ENCODE measurements around the gene INTS15. TPM values are rescaled to one million over a fixed set of nuclear protein-coding genes. Genes with fewer than 3 reads are reported as not detected.

INTS15 gene
- 15.2 and 18.0 TPM in 2 replicates for total RNA-seq

DNA sequence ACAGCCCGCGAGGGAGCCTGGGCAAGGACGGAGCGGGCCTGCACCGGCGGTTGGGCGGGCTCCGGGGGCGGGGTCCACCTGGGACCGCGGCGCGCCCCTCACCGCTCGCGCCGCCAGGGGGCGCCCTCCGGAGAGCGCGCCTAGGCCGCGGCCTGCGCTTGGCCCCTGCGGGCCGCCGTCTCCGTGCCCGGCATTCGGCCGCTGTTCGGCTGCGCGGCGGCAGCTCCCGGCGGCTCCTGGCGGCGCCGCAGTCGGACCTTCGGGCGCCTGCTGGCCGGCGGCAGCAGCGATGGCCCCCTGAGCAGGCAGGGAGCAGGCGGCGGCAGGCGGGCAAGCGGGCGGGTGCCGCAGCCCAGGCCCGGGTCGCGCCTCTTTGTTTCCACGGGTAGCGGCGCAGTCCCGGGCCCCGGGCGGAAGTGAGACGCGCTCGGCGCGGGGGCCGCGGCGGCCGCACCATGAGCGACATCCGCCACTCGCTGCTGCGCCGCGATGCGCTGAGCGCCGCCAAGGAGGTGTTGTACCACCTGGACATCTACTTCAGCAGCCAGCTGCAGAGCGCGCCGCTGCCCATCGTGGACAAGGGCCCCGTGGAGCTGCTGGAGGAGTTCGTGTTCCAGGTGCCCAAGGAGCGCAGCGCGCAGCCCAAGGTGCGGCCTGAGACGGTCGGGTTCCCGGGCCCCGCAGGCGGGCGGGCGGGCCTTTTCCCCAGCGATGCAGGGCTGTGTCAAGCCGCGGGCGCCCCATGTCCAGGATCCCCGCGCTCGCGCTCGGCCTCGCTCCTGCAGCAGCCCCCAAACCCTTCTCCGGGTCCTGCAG is at the start of gene INTS15:
TSS of gene INTS15 (plus strand) at position 193 of the 816 bp plus-strand sequence. CDS start at position 456, 263 bp downstream.

DNA sequence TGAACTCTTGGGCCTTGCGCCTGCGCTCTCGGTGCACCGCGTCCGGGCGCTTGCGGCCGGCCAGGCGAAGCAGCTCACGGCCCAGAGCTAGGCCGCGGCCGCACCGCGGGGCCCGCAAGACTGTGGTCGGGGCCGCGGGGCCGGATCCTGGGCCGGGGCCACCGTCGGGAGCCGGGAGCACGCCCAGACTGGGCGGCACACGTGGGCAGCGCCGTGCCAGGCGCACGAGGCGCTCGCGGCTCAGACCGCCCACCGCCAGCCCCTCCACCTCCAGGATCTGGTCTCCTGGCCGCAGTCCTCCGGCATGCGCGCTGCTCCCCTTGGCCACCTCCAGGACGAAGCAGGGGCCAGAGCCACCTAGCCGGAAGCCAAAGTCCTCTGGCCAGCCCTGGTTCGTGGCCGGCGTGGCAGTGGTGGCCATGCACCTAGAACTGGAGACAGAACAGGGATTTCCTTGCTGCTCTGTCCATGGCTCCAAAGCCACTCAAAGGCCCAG is 38.8 kb upstream of the INTS15 start, which contains the start of gene GRID2IP:
TSS of gene GRID2IP (minus strand) at position 446 of the 496 bp plus-strand sequence. CDS start at position 421, 25 bp downstream.

DNA sequence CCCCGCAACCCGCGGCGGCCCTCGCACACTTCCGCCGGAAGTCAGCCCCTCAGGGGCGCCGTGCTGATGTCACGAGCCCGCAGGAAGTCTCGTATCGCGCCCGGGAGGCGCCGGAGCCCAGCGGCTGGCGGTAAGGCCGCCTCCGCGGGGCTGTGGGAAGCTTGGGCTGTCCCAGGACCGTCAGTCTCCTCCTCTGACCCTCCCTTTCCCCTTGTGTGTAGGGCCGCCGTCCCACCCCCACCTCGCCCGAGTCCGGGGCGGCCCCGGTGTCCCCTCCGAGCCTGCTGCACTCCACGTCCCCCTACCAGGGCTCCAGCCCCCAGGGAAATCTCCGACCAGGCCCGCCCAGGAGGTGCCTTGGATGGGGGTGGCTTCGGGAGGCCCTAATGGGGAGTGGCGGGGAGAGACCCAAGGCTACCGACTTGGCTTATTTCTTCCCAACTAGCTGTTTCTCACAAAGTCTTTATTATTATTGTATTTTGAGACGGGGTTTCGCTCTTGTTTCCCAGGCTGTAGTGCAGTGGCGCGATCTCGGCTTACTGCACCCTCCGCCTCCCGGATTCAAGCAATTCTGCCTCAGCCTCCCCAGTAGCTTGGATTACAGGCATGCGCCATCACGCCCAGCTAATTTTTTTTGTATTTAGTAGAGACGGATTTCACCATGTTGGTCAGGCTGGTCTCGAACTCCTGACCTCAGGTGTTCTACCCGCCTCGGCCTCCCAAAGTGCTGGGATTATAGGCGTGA is 12.3 kb upstream of the INTS15 start, which contains the start of gene ZDHHC4:
TSS of gene ZDHHC4 (plus strand) at position 86 of the 745 bp plus-strand sequence. CDS start 3,108 bp downstream, outside the sequence.

DNA sequence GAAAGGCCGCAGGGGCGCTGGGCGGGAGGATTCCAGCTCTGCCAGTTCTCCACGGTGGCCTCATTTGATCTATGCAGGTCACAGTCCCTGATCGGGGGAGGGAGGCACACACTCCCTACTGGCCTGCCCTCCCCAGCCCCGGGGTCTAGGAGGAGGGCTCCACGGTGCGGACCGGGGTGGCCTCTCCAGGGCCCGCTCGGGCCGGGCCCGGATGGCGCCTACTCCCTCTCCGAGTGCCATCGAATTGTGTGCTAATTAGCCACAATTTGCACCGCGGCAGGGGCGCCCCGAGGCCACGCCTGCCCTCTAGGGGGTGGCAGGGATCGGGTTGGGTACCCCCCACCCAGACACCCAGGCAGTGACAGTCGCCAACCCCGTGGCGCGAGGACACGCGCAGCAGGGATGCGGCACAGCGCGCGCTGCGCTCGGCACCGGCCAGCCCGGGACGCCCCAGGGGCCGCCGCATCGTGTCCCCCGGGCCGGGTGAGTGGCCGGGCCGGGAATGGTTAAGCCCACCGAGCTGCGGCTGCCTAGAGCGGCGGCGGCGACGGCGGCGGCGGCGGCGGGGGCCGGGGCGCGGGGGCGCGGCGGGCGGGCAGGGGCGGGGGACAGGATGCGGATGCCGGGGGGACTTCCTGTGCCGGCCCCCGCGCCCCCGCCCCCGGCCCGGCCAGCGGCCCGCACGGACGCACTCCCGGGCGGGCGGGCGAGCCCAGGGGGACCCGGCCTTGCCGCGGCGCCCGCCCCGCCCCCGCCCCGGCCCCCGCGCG is 25.3 kb downstream of the INTS15 start, which contains the start of gene ZNF853:
TSS of gene ZNF853 (plus strand) at position 658 of the 770 bp plus-strand sequence. CDS start 565 bp downstream, outside the sequence.

DNA sequence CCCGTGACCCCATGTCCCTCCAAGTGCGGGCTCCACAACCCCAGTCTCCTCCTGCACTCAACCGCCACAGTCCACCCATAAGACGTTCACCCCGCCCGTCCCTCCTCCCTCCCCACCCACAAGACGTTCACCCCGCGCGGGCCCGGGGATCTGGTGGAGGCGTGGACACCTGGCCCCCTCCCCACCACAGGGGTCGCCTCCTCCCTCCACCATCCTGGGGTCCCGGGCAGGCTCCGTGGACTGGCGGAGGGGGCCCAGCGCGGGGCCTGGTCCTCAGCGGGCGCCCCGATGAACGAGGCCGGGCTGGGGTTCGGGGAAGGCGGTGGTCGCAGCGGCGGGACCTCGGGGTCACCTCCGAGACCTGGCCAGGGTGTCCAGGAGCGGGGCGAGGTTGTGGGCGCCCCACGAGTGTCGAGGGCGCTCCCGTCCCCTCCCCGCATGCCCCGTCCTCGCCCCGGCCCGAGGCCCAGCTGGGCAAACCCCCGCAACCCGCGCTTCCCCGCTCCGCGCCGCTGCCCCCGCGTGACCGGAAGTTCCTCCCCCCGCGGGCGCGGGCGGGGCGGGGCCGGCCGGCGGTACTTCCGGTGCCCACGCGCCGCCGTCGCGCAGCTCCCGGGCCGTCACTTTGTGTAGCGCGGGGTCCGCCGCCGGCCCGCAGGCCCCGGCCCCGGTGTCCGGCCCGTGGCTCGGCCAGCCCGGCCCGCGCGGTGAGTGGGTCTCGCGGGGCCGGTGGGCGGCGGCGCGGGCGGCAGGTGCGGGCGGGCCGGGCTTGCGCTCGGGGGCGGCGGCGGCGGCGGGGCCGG is 47.1 kb downstream of the INTS15 start, which contains the start of gene ZNF316:
TSS of gene ZNF316 (plus strand) at position 578 of the 803 bp plus-strand sequence. CDS start 5,092 bp downstream, outside the sequence.

Other genes starting within 250 kb of the INTS15 start
- gene FAM220A, start 241.1 kb upstream of the INTS15 start, total RNA-seq = 19.6 and 27.3 TPM in 2 replicates
- 102 and 113 TPM in 2 replicates for gene RAC1, start 215.5 kb upstream of the INTS15 start, total RNA-seq
- 9.0 and 10.0 TPM in 2 replicates for gene DAGLB, start 142.1 kb upstream of the INTS15 start, total RNA-seq
- 208 TPM in 2 replicates for gene KDELR2, start 105.9 kb upstream of the INTS15 start, total RNA-seq
- gene GRID2IP, start 38.6 kb upstream of the INTS15 start, total RNA-seq = not detected in 2 replicates
- gene ZDHHC4, start 12.6 kb upstream of the INTS15 start, total RNA-seq = 29.9 and 33.5 TPM in 2 replicates
- gene ZNF853, start 25.6 kb downstream of the INTS15 start, total RNA-seq = 0.73 and 1.1 TPM in 2 replicates
- 11.6 and 12.0 TPM in 2 replicates for gene ZNF316, start 47.3 kb downstream of the INTS15 start, total RNA-seq
- gene ZNF12, start 116.9 kb downstream of the INTS15 start, total RNA-seq = 12.8 and 14.4 TPM in 2 replicates
- not detected in 2 replicates for gene RSPH10B2, start 164.1 kb downstream of the INTS15 start, total RNA-seq
- 19.6 and 29.5 TPM in 2 replicates for gene CCZ1B, start 236.3 kb downstream of the INTS15 start, total RNA-seq

Measured in cardiac ventricle fibroblast (primary cell).